Kidney epithelial cell (primary cell): ENCODE data around the gene MED10. TPM values are rescaled to one million over a fixed set of nuclear protein-coding genes. Genes with fewer than 3 reads are reported as not detected.
"Not testable (repeated sequence)": the region's sequence is repeated elsewhere in the genome, so short reads cannot be mapped to it uniquely, and the experiment has no call there.

Experiments
- DNase-seq: peaks from one replicate; pipeline ENCODE4 v3.0.0-alpha.2; 2010; ENCODE audit warnings: low read depth
- H3K27me3 ChIP-seq: 2 replicates; pipeline ENCODE4 v1.6.0; 2011; ENCODE audit warnings: low read length; ENCODE audit not compliant: control insufficient read depth, insufficient read depth
- H3K36me3 ChIP-seq: 2 replicates; pipeline ENCODE4 v1.5.1; 2011; ENCODE audit warnings: low read length; ENCODE audit not compliant: control insufficient read depth, insufficient read depth
- H3K4me3 ChIP-seq: 2 replicates; pipeline ENCODE4 v1.5.1; 2011; ENCODE audit warnings: low read depth, mild to moderate bottlenecking, control low read depth, low read length
- CTCF ChIP-seq: IDR thresholded peaks from 2 replicates; pipeline ENCODE4 v1.5.1; 2011; ENCODE audit warnings: mild to moderate bottlenecking, moderate library complexity, low read length, control low read depth, inconsistent platforms; ENCODE audit not compliant: insufficient read depth, poor library complexity, severe bottlenecking
- total RNA-seq: library from RNA; depleted of rRNA; stranded (reverse); fragments of >200 nt; gene quantifications from 2 replicates; pipeline ENCODE4 v1.2.3, GENCODE V29; 2015

Gene MED10
- total RNA-seq, 1 donor from 2014 or later, result 45.7 TPM

- TF ChIP-seq CTCF, result no peak
- no peak for DNase-seq
- H3K4me3 ChIP-seq, result no peak overlapping the region
- H3K36me3 ChIP-seq, result no peaks in the 10 kb centered on the region
- no peaks in the 10 kb centered on the region for H3K27me3 ChIP-seq
Measured at GRCh38 chr5:6371079-6371810, 7.1 kb downstream of the MED10 start.

- TF ChIP-seq CTCF, result no peak
- Histone ChIP-seq H3K27me3 (no peaks in the 10 kb centered on the region), H3K36me3 (no peaks in the 10 kb centered on the region)
Measured at GRCh38 chr5:6370580-6370979, 7.8 kb downstream of the MED10 start.

GRCh38 chr5:6365977-6366590 is 12.3 kb downstream of the MED10 start:
- H3K27me3 ChIP-seq, result no peaks in the 10 kb centered on the region
- H3K36me3 ChIP-seq, result no peaks in the 10 kb centered on the region
- DNase-seq, result no peak
- no peak overlapping the region for H3K4me3 ChIP-seq
- TF ChIP-seq CTCF, result no peak

More at GRCh38 chr5:6370580-6370979, 7.8 kb downstream of the MED10 start:
- DNase-seq, result no peak
- H3K4me3 ChIP-seq, result no peak overlapping the region

- DNase-seq, result no peak
- Histone ChIP-seq H3K4me3 (no peak overlapping the region), H3K27me3 (no peaks in the 10 kb centered on the region), H3K36me3 (no peaks in the 10 kb centered on the region)
- TF ChIP-seq CTCF, result no peak
Measured at GRCh38 chr5:6365142-6365976, 13.0 kb downstream of the MED10 start.

- DNase-seq, result not testable (repeated sequence)
Measured at GRCh38 chr5:6363454-6364011, 14.8 kb downstream of the MED10 start.

GRCh38 chr5:6362846-6363245 is 15.5 kb downstream of the MED10 start:
- no peak for TF ChIP-seq CTCF
- Histone ChIP-seq H3K36me3 (no peaks in the 10 kb centered on the region), H3K27me3 (no peaks in the 10 kb centered on the region), H3K4me3 (no peak overlapping the region)
- DNase-seq, result no peak

More at GRCh38 chr5:6363454-6364011, 14.8 kb downstream of the MED10 start:
- H3K27me3 ChIP-seq, H3K4me3 ChIP-seq, H3K36me3 ChIP-seq: not testable (repeated sequence)
